Measurements from ENCODE around the gene VEPH1. TPM values are rescaled to one million over a fixed set of nuclear protein-coding genes. Genes with fewer than 3 reads are reported as not detected.

VEPH1 gene
- total RNA-seq, 1 experiment from 2014 or later: 0.51 TPM

DNA sequence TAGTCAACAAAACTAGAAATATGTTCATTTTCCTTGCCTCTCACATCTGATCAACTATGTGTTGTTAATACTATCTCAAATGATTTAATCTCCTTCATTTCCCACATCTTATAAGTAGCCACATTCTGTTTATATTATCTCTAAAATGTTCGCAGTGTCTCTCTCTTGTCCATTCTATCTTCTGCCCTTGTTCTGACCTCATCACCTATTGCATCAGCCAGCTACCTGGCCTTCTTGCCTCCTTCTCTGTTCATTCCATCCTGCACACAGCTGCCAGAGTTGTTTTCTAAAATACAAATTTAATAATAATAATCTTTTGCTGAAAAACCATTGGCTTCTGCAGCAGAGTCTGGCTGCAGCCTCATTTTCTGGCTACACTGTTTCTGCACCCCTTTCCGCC is 267.9 kb downstream of the VEPH1 start:
- in situ Hi-C loops (cut with HindIII; ENCODE audit: low pct_unique_long_range_greater_than_20kb, low sequenced_read_pairs): no loop called here
- BruUV-seq (replicated peaks): no TSS peak
- Histone ChIP-seq H3K4me1 (ENCODE audit: control insufficient read depth, insufficient read depth, low read length) (no peaks in the 10 kb centered on the region), H3K9me3 (ENCODE audit: control insufficient read depth, insufficient read depth, low read depth, low read length) (no peaks in the 10 kb centered on the region), H3K27me3 (ENCODE audit: control insufficient read depth, insufficient read depth, low read length) (no peaks in the 10 kb centered on the region), H3K36me3 (ENCODE audit: control insufficient read depth, insufficient read depth, low read length) (no peaks in the 10 kb centered on the region), H3K27ac (ENCODE audit: low read length) (no peak overlapping the region), H3K4me3 (ENCODE audit: low read depth in 2 of 2, low read length in 2 of 2) (no peak overlapping the region)
- ChIA-PET CTCF (no interaction called here), POLR2A (no interaction called here)
- TF ChIP-seq POLR2AphosphoS5 (IDR thresholded peaks at IDR 0.05; ENCODE audit: low read depth, low read length): no peak
- TF ChIP-seq SIN3A (IDR thresholded peaks at IDR 0.05; ENCODE audit: borderline replicate concordance, insufficient read depth, low read depth, low read length): no peak
- no peak for TF ChIP-seq TCF7L2 (IDR thresholded peaks at IDR 0.05; ENCODE audit: low read depth, low read length)
- TF ChIP-seq, protein P1, sequence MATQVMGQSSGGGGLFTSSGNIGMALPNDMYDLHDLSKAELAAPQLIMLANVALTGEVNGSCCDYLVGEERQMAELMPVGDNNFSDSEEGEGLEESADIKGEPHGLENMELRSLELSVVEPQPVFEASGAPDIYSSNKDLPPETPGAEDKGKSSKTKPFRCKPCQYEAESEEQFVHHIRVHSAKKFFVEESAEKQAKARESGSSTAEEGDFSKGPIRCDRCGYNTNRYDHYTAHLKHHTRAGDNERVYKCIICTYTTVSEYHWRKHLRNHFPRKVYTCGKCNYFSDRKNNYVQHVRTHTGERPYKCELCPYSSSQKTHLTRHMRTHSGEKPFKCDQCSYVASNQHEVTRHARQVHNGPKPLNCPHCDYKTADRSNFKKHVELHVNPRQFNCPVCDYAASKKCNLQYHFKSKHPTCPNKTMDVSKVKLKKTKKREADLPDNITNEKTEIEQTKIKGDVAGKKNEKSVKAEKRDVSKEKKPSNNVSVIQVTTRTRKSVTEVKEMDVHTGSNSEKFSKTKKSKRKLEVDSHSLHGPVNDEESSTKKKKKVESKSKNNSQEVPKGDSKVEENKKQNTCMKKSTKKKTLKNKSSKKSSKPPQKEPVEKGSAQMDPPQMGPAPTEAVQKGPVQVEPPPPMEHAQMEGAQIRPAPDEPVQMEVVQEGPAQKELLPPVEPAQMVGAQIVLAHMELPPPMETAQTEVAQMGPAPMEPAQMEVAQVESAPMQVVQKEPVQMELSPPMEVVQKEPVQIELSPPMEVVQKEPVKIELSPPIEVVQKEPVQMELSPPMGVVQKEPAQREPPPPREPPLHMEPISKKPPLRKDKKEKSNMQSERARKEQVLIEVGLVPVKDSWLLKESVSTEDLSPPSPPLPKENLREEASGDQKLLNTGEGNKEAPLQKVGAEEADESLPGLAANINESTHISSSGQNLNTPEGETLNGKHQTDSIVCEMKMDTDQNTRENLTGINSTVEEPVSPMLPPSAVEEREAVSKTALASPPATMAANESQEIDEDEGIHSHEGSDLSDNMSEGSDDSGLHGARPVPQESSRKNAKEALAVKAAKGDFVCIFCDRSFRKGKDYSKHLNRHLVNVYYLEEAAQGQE (IDR thresholded peaks at IDR 0.05; ENCODE audit: insufficient read depth in 1 of 2, low read depth in 2 of 2, low read length in 1 of 2): no peak
- TF ChIP-seq, protein P2, sequence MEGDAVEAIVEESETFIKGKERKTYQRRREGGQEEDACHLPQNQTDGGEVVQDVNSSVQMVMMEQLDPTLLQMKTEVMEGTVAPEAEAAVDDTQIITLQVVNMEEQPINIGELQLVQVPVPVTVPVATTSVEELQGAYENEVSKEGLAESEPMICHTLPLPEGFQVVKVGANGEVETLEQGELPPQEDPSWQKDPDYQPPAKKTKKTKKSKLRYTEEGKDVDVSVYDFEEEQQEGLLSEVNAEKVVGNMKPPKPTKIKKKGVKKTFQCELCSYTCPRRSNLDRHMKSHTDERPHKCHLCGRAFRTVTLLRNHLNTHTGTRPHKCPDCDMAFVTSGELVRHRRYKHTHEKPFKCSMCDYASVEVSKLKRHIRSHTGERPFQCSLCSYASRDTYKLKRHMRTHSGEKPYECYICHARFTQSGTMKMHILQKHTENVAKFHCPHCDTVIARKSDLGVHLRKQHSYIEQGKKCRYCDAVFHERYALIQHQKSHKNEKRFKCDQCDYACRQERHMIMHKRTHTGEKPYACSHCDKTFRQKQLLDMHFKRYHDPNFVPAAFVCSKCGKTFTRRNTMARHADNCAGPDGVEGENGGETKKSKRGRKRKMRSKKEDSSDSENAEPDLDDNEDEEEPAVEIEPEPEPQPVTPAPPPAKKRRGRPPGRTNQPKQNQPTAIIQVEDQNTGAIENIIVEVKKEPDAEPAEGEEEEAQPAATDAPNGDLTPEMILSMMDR (IDR thresholded peaks at IDR 0.05): no peak
- intact Hi-C loops (cut with micrococcal nuclease; ENCODE audit: unreplicated experiment): no loop called here
- no peak for DNase-seq (ENCODE audit: low read depth, low spot score)
- no peak for ATAC-seq

DNA sequence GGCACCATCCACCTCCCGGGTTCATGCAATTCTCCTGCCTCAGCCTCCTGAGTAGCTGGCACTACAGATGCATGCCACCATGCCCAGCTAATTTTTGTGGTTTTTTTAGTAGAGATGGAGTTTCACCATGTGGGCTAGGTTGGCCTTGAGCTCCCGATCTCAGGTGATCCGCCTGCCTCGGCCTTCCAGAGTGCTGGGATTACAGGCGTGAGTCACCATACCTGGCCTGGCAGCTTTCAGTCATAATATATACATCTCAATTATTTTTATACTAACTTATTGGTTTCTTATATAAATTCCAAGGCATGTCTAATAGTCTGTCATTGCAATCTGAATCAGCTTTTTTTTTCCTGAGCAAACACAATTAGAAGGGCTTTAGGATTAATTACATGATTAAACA is 269.3 kb downstream of the VEPH1 start:
- in situ Hi-C loops (cut with HindIII; ENCODE audit: low pct_unique_long_range_greater_than_20kb, low sequenced_read_pairs) (no loop called here), intact Hi-C loops (cut with micrococcal nuclease; ENCODE audit: unreplicated experiment) (no loop called here)
- no peak overlapping the region for H3K4me3 ChIP-seq (ENCODE audit: low read depth in 2 of 2, low read length in 2 of 2)
- DNase-seq (ENCODE audit: low read depth, low spot score) (no peak), ATAC-seq (no peak)
- H3K27ac ChIP-seq (ENCODE audit: low read length): no peak overlapping the region
- no peaks in the 10 kb centered on the region for H3K9me3 ChIP-seq (ENCODE audit: control insufficient read depth, insufficient read depth, low read depth, low read length)
- H3K36me3 ChIP-seq (ENCODE audit: control insufficient read depth, insufficient read depth, low read length): no peaks in the 10 kb centered on the region
- no TSS peak for BruUV-seq (replicated peaks)
- ChIA-PET POLR2A (no interaction called here), CTCF (interaction anchor here (0.6 kb wide), 2 partner anchors 12 to 808 kb away, joined by 4 to 7 read pairs; no protein-coding TSS in a partner anchor)
- no peaks in the 10 kb centered on the region for H3K4me1 ChIP-seq (ENCODE audit: control insufficient read depth, insufficient read depth, low read length)
- TF ChIP-seq TCF7L2 (IDR thresholded peaks at IDR 0.05; ENCODE audit: low read depth, low read length) (no peak), SIN3A (IDR thresholded peaks at IDR 0.05; ENCODE audit: borderline replicate concordance, insufficient read depth, low read depth, low read length) (no peak)
- TF ChIP-seq, protein P1 (IDR thresholded peaks at IDR 0.05; ENCODE audit: insufficient read depth in 1 of 2, low read depth in 2 of 2, low read length in 1 of 2): no peak
- H3K27me3 ChIP-seq (ENCODE audit: control insufficient read depth, insufficient read depth, low read length): no peaks in the 10 kb centered on the region
